ENCODE data around the gene SCML1.

Gene SCML1

DNA sequence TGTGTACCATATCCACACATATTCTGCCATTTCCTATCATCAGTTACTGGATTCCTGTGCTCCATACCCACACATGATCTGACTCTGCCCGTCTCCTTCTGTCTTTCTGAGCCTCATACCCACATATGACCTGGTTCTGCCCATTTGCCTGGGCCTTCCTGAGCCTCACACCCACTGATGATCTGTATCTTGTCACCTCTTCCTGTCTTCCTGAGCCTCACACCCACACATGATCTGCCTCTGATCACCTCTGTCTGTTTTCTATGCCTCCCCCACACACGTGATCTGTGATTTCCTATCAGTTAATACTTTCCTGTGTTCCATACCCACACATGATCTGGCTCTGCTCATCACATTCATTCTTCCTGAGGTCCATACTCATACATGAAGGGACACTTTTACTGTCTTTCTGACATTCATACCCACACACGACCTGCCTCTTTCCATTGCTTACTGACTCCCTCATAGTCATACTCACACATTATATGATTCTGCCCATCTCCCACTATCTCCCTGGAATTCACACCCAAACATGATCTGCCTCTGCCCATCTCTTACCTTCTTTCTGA, 32.5 kb downstream of the SCML1 start:
- Histone ChIP-seq H3K4me1 (ENCODE audit: control insufficient read depth, low read depth, low read length) (no peaks in the 10 kb centered on the region), H3K18ac (ENCODE audit: low read length) (no peak overlapping the region), H3K36me3 (ENCODE audit: control insufficient read depth, insufficient read depth, low read length) (no peaks in the 10 kb centered on the region), H3K79me1 (ENCODE audit: low read length) (no peaks in the 10 kb centered on the region), H2BK120ac (ENCODE audit: low read depth, low read length) (no peak overlapping the region), H3K9ac (ENCODE audit: low read length) (no peak overlapping the region), H2BK15ac (replicated peaks; ENCODE audit: low read depth) (no peak overlapping the region), H3K4me3 (ENCODE audit: low read length) (no peak overlapping the region), H4K8ac (ENCODE audit: low read depth, low read length) (no peak overlapping the region), H3K4ac (ENCODE audit: low read depth, low read length) (no peak overlapping the region), H3K4me2 (ENCODE audit: low read length) (no peak overlapping the region), H3K56ac (ENCODE audit: low read length) (no peak overlapping the region), H2BK5ac (ENCODE audit: low read length) (no peak overlapping the region), H3K27ac (ENCODE audit: low read depth, low read length) (no peak overlapping the region), H3K23ac (ENCODE audit: low read length) (no peak overlapping the region), H3K27me3 (ENCODE audit: insufficient read depth, low read length, poor library complexity) (no peaks in the 10 kb centered on the region), H3K79me2 (ENCODE audit: control insufficient read depth, insufficient read depth, low read length) (no peaks in the 10 kb centered on the region), H4K5ac (ENCODE audit: low read length) (no peak overlapping the region), H2AK5ac (ENCODE audit: low read length) (no peak overlapping the region)
- WGBS (ENCODE audit: extremely low coverage, insufficient coverage, low lambda C conversion rate) = no CpG with 5 or more reads among the region's 3 CpGs
- no peak for DNase-seq

DNA sequence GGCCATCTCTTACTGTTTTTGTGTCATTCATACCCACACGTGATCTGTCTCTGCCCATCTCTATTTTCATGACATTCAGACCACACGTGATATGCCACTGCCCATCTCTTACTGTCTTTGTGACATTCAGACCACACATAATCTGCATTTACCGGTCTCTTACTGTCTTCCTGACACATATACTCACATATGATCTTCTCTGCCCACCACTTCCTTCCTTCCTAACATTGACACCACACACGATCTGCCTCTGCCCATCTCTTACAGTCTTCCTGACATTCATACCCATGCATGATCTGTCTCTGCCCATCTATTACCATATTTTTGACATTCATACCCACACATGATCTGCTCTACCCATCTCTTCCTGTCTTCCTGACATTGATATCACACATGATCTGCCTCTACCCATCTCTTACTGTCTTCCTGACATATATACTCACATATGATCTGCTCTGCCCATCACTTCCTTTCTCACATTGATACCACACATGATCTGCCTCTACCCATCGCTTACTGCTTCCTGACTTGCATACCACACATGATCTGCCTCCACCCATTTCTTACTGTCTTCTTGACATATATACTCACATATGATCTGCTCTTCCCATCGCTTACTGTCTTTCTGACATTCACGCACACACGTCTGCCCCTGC, 36.1 kb downstream of the SCML1 start:
- Histone ChIP-seq H2BK120ac (ENCODE audit: low read depth, low read length) (no peak overlapping the region), H4K5ac (ENCODE audit: low read length) (no peak overlapping the region), H3K27ac (ENCODE audit: low read depth, low read length) (no peak overlapping the region), H3K79me2 (ENCODE audit: control insufficient read depth, insufficient read depth, low read length) (no peaks in the 10 kb centered on the region), H3K36me3 (ENCODE audit: control insufficient read depth, insufficient read depth, low read length) (no peaks in the 10 kb centered on the region), H2BK5ac (ENCODE audit: low read length) (no peak overlapping the region), H2AK5ac (ENCODE audit: low read length) (no peak overlapping the region), H3K4ac (ENCODE audit: low read depth, low read length) (no peak overlapping the region), H3K27me3 (ENCODE audit: insufficient read depth, low read length, poor library complexity) (no peaks in the 10 kb centered on the region), H3K79me1 (ENCODE audit: low read length) (no peaks in the 10 kb centered on the region), H3K9ac (ENCODE audit: low read length) (no peak overlapping the region), H3K23ac (ENCODE audit: low read length) (no peak overlapping the region), H3K56ac (ENCODE audit: low read length) (no peak overlapping the region), H3K4me1 (ENCODE audit: control insufficient read depth, low read depth, low read length) (no peaks in the 10 kb centered on the region), H2BK15ac (replicated peaks; ENCODE audit: low read depth) (no peak overlapping the region), H3K4me3 (ENCODE audit: low read length) (no peak overlapping the region), H3K4me2 (ENCODE audit: low read length) (no peak overlapping the region), H4K8ac (ENCODE audit: low read depth, low read length) (no peak overlapping the region), H3K18ac (ENCODE audit: low read length) (no peak overlapping the region)
- no peak for DNase-seq
- no CpG with 5 or more reads among the region's 8 CpGs for WGBS (ENCODE audit: extremely low coverage, insufficient coverage, low lambda C conversion rate)

DNA sequence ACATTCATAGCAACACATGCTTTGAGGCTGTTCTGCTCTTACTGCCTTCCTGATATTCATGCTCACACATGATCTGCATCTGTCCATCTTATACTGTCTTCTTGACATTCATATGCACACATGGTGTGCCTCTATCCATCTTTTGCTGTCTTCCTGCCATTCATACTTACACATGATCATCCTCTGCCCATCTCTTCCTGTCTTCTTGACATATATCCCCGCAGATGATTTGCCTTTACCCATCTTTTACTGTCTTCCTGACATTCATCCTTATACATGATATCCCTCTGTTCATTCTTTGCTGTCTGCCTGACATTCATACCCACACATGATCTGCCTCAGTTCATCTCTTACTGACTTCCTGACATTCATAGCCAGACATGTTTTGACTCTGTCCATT, 36.8 kb downstream of the SCML1 start:
- Histone ChIP-seq H3K27me3 (ENCODE audit: insufficient read depth, low read length, poor library complexity) (no peaks in the 10 kb centered on the region), H3K18ac (ENCODE audit: low read length) (no peak overlapping the region), H3K79me2 (ENCODE audit: control insufficient read depth, insufficient read depth, low read length) (no peaks in the 10 kb centered on the region), H3K4me2 (ENCODE audit: low read length) (no peak overlapping the region), H3K4me1 (ENCODE audit: control insufficient read depth, low read depth, low read length) (no peaks in the 10 kb centered on the region), H3K27ac (ENCODE audit: low read depth, low read length) (no peak overlapping the region), H3K56ac (ENCODE audit: low read length) (no peak overlapping the region), H3K4ac (ENCODE audit: low read depth, low read length) (no peak overlapping the region), H3K79me1 (ENCODE audit: low read length) (no peaks in the 10 kb centered on the region), H3K9ac (ENCODE audit: low read length) (no peak overlapping the region), H3K4me3 (ENCODE audit: low read length) (no peak overlapping the region), H2BK120ac (ENCODE audit: low read depth, low read length) (no peak overlapping the region), H2BK15ac (replicated peaks; ENCODE audit: low read depth) (no peak overlapping the region), H4K5ac (ENCODE audit: low read length) (no peak overlapping the region), H3K36me3 (ENCODE audit: control insufficient read depth, insufficient read depth, low read length) (no peaks in the 10 kb centered on the region), H2BK5ac (ENCODE audit: low read length) (no peak overlapping the region), H3K23ac (ENCODE audit: low read length) (no peak overlapping the region), H2AK5ac (ENCODE audit: low read length) (no peak overlapping the region), H4K8ac (ENCODE audit: low read depth, low read length) (no peak overlapping the region)
- WGBS (ENCODE audit: extremely low coverage, insufficient coverage, low lambda C conversion rate) = no CpG with 5 or more reads among the region's 1 CpG
- DNase-seq = no peak

DNA sequence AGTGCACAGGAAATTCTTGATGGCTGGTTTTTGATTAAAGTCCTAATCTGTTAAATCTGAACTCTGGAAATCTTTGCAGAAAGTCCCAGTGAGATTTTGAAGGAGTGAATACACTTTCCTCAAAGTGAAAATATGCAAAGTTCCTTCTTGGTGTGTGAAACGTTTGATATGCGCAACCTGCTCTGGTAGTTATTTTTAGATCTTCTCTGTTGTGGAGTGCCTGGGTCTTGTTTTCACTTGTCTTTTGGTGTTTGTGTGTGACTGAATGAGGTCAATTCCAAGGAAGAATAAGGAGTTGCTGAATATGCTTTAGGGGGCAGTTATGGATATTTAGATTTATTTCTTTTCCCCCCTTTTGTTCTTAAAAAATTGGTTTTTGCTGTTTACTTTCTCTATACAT, 41.7 kb downstream of the SCML1 start:
- Histone ChIP-seq H3K9ac (ENCODE audit: low read length) (no peak overlapping the region), H2BK5ac (ENCODE audit: low read length) (no peak overlapping the region), H3K27me3 (ENCODE audit: insufficient read depth, low read length, poor library complexity) (no peaks in the 10 kb centered on the region), H4K5ac (ENCODE audit: low read length) (no peak overlapping the region), H3K36me3 (ENCODE audit: control insufficient read depth, insufficient read depth, low read length) (no peaks in the 10 kb centered on the region), H3K4me3 (ENCODE audit: low read length) (no peak overlapping the region), H3K56ac (ENCODE audit: low read length) (no peak overlapping the region), H3K4ac (ENCODE audit: low read depth, low read length) (no peak overlapping the region), H3K18ac (ENCODE audit: low read length) (no peak overlapping the region), H3K27ac (ENCODE audit: low read depth, low read length) (no peak overlapping the region), H3K4me1 (ENCODE audit: control insufficient read depth, low read depth, low read length) (no peaks in the 10 kb centered on the region), H4K8ac (ENCODE audit: low read depth, low read length) (no peak overlapping the region), H3K79me1 (ENCODE audit: low read length) (no peaks in the 10 kb centered on the region), H3K4me2 (ENCODE audit: low read length) (no peak overlapping the region), H3K79me2 (ENCODE audit: control insufficient read depth, insufficient read depth, low read length) (no peaks in the 10 kb centered on the region), H2BK120ac (ENCODE audit: low read depth, low read length) (no peak overlapping the region), H3K23ac (ENCODE audit: low read length) (no peak overlapping the region), H2BK15ac (replicated peaks; ENCODE audit: low read depth) (no peak overlapping the region), H2AK5ac (ENCODE audit: low read length) (no peak overlapping the region)
- no CpG with 5 or more reads among the region's 2 CpGs for WGBS (ENCODE audit: extremely low coverage, insufficient coverage, low lambda C conversion rate)
- DNase-seq = no peak

DNA sequence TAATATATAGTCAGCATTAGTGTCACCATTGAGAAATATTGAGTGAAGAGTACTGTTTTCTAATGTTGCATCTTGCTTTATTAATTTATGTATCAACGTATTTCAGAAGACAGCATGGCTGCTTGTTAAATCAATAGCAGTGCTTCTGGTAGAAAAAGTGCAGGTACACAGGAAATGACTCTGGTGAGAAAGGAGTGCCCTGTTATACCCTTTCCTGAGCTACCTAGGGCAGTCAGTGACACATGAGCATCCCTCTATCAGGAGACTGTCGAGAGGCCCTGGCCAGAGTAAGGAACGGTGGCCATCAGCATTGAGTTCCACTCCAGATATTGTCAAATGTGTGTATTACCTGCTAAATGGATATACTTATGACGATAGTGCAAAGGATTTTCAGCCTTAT, 42.1 kb downstream of the SCML1 start:
- WGBS (ENCODE audit: extremely low coverage, insufficient coverage, low lambda C conversion rate) = no CpG with 5 or more reads among the region's 4 CpGs
- no peaks in the 10 kb centered on the region for H3K4me1 ChIP-seq (ENCODE audit: control insufficient read depth, low read depth, low read length)
- no peaks in the 10 kb centered on the region for H3K27me3 ChIP-seq (ENCODE audit: insufficient read depth, low read length, poor library complexity)

More for the DNA sequence above, 42.1 kb downstream of the SCML1 start:
- DNase-seq = no peak
- Histone ChIP-seq H2BK15ac (replicated peaks; ENCODE audit: low read depth) (no peak overlapping the region), H4K8ac (ENCODE audit: low read depth, low read length) (no peak overlapping the region), H3K27ac (ENCODE audit: low read depth, low read length) (no peak overlapping the region), H3K36me3 (ENCODE audit: control insufficient read depth, insufficient read depth, low read length) (no peaks in the 10 kb centered on the region), H3K23ac (ENCODE audit: low read length) (no peak overlapping the region), H2BK5ac (ENCODE audit: low read length) (no peak overlapping the region), H3K18ac (ENCODE audit: low read length) (no peak overlapping the region), H2BK120ac (ENCODE audit: low read depth, low read length) (no peak overlapping the region), H3K4ac (ENCODE audit: low read depth, low read length) (no peak overlapping the region), H3K79me2 (ENCODE audit: control insufficient read depth, insufficient read depth, low read length) (no peaks in the 10 kb centered on the region), H4K5ac (ENCODE audit: low read length) (no peak overlapping the region), H3K79me1 (ENCODE audit: low read length) (no peaks in the 10 kb centered on the region), H3K4me2 (ENCODE audit: low read length) (no peak overlapping the region), H3K56ac (ENCODE audit: low read length) (no peak overlapping the region), H3K9ac (ENCODE audit: low read length) (no peak overlapping the region), H2AK5ac (ENCODE audit: low read length) (no peak overlapping the region), H3K4me3 (ENCODE audit: low read length) (no peak overlapping the region)
